ENCODE data around the gene GINS2. TPM values are rescaled to one million over a fixed set of nuclear protein-coding genes. Genes with fewer than 3 reads are reported as not detected.

GINS2 gene
- total RNA-seq, 4 donors from 2014 or later = 1.00 to 4.4 (median 1.2) TPM; not detected in 1

DNA sequence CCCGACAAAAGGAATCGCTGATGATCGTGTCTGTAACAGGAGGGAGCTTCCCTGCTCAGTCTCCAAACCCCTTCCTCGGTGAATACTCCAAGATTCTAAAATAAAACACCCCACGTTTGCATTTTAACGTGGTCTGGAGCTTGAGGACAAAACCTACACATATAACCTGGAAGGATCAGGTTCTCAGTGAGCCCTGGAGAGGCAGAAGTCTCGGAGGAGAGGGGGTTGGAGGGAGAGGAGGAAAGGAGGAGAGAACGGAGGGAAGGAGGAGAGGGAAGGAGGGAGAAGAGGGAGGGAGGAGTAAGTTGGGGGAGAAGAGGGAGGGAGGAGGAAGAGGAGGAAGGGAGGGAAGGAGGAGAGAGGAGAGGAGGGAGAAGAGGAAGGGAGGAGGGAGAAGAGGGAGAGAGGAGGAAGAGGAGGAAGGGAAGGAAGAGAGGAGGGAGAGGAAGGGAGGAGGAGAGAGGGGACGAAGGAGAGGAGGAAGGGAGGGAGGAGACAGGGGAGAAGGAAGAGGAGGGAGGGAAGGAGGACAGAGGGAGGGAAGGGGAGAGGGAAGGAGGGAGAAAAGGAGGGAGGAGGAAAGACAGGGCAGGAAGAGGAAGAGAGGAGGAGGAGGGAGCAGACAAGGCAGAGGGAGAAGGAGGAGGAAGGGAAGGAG lies 27.4 kb upstream of the GINS2 start:
- intact Hi-C loops (cut with DNase I; ENCODE audit: low total_unique reads) = loop anchor here (10.0 kb wide), 3 partner anchors 321 to 601 kb away; partner anchors contain the start of gene CIBAR2
- Histone ChIP-seq H3K27ac (no peak overlapping the region), H3K27me3 (no peaks in the 10 kb centered on the region), H3K4me1 (peaks cover 0 to 19% (median 3%) of the 10 kb centered on the region in 4 donors), H3K36me3 (no peaks in the 10 kb centered on the region), H3K9me3 (no peaks in the 10 kb centered on the region), H3K4me3 (no peak overlapping the region)
- no peak for TF ChIP-seq POLR2AphosphoS5 (IDR thresholded peaks at IDR 0.05)
- TF ChIP-seq POLR2A (IDR thresholded peaks at IDR 0.05) = no peak
- TF ChIP-seq EP300 (IDR thresholded peaks at IDR 0.05; ENCODE audit: low read depth) = no peak
- no peak for TF ChIP-seq CTCF (IDR thresholded peaks at IDR 0.05)
- DNase-seq = no peak
- 60% methylated on average over 6 to 9 of the region's 9 CpGs for WGBS, 2 donors (ENCODE audit: low coverage in 1 of 2)
- in situ Hi-C loops (cut with MboI; ENCODE audit: low pct_ligation_motif_present in 1 of 4, low pct_unique_long_range_greater_than_20kb in 1 of 4, low sequenced_read_pairs in 3 of 4) = loop anchor here in 2 of 4 donors (25.0 kb wide), 2 partner anchors 304 to 429 kb away; no protein-coding TSS in a partner anchor

DNA sequence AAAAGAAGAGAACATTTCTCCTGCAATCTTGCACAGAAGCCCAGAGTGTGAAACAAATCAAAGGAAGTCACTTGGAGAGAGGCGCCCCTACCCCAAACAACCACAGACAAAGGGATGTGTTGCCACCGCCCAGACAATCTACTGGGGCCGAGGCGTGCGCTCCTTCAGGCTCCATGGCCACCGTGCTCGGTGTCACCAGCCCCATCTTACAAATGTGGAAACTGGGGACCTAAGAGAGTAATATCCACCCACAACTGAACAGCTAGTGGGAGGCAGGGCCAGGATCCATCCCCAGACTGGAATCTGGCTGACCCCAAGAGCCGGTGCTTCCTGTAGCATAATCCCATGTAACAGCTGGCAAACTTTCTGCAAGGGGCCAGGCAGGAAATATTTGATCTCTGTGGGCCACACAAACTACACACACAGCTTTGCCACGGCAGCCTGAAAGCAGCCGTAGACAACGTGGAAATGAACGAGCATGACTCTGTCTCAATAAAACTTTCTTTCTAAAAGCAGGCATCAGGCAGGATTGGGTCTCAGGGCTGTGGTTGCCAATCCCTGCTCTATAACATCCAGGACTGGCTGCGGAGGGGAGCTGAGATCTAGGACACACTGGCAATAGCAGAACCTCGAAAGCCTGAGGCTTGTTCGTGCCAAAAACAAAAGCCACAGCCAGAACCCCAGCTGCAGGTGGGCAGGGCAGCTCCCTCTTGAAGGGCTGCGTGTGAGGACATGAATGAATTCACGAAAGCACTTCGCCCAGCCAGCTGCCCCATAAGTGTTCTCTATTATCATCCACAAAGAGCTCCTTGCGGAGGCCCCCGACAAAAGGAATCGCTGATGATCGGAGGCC lies 26.6 kb upstream of the GINS2 start:
- H3K36me3 ChIP-seq = no peaks in the 10 kb centered on the region
- H3K27me3 ChIP-seq = no peaks in the 10 kb centered on the region
- H3K9me3 ChIP-seq = no peaks in the 10 kb centered on the region
- in situ Hi-C loops (cut with MboI; ENCODE audit: low pct_ligation_motif_present in 1 of 4, low pct_unique_long_range_greater_than_20kb in 1 of 4, low sequenced_read_pairs in 3 of 4) (loop anchor here in 2 of 4 donors (25.0 kb wide), 2 partner anchors 303 to 428 kb away; no protein-coding TSS in a partner anchor), intact Hi-C loops (cut with DNase I; ENCODE audit: low total_unique reads) (loop anchor here (10.0 kb wide), 3 partner anchors 321 to 601 kb away; partner anchors contain the start of gene CIBAR2)
- no peak overlapping the region for H3K27ac ChIP-seq
- no peak overlapping the region for H3K4me3 ChIP-seq
- peaks cover 0 to 19% (median 3%) of the 10 kb centered on the region in 4 donors for H3K4me1 ChIP-seq
- no peak for TF ChIP-seq EP300 (IDR thresholded peaks at IDR 0.05; ENCODE audit: low read depth)
- no peak for TF ChIP-seq POLR2A (IDR thresholded peaks at IDR 0.05)
- no peak for TF ChIP-seq CTCF (IDR thresholded peaks at IDR 0.05)
- no peak for TF ChIP-seq POLR2AphosphoS5 (IDR thresholded peaks at IDR 0.05)
- WGBS, 2 donors (ENCODE audit: low coverage in 1 of 2) = 68 to 69% methylated on average over 5 to 22 of the region's 22 CpGs
- no peak for DNase-seq

DNA sequence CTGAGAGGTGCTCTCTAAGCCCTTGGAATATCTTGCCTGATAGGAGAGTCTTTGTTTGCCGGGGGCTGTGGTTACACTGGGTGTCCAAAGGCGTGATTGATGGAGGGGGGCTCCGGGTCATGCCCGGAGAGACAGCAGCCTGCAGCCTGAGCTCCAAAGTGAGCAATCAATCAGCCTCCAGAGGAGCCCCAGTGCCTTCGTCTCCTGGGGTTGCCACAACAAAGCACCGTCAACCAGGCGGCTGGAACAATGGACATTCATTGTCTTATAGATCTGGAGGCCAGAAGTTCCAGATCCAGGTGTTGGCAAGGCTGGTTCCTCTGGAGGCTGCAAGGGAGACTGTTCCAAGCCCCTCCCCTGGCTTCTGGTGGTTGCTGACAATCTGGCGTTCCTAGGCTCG lies 24.0 kb upstream of the GINS2 start:
- DNase-seq = no peak
- no peaks in the 10 kb centered on the region for H3K36me3 ChIP-seq
- TF ChIP-seq POLR2AphosphoS5 (IDR thresholded peaks at IDR 0.05) (no peak), CTCF (IDR thresholded peaks at IDR 0.05) (no peak), POLR2A (IDR thresholded peaks at IDR 0.05) (no peak), EP300 (IDR thresholded peaks at IDR 0.05; ENCODE audit: low read depth) (no peak)
- H3K4me3 ChIP-seq = no peak overlapping the region
- H3K9me3 ChIP-seq = no peaks in the 10 kb centered on the region
- peaks cover 0 to 8% (median 0%) of the 10 kb centered on the region in 4 donors for H3K4me1 ChIP-seq
- H3K27me3 ChIP-seq = no peaks in the 10 kb centered on the region
- H3K27ac ChIP-seq = no peak overlapping the region
- intact Hi-C loops (cut with DNase I; ENCODE audit: low total_unique reads) (loop anchor here (5.0 to 10.0 kb wide), 4 partner anchors 318 to 1650 kb away; partner anchors contain the start of gene CIBAR2), in situ Hi-C loops (cut with MboI; ENCODE audit: low pct_ligation_motif_present in 1 of 4, low pct_unique_long_range_greater_than_20kb in 1 of 4, low sequenced_read_pairs in 3 of 4) (loop anchor here in 2 of 4 donors (25.0 kb wide), 2 partner anchors 300 to 426 kb away; no protein-coding TSS in a partner anchor)
- WGBS, 2 donors (ENCODE audit: low coverage in 1 of 2) = 47% methylated on average over 4 of the region's 9 CpGs; no CpG with 5 or more reads in 1 of the 2 donors

Data from transverse colon (tissue), 4 donors.